Left ventricle myocardium superior (tissue), 1 donor: ENCODE results near the gene PACSIN3. TPM values are rescaled to one million over a fixed set of nuclear protein-coding genes. Genes with fewer than 3 reads are reported as not detected.

ENCODE experiments used
- ATAC-seq: fragments of 200-7000 bp; cut with Tn5 transposase; one replicate; pipeline ENCODE4 v1.9.1; 2020; ENCODE audit warnings: mild to moderate bottlenecking, moderate library complexity
- DNase-seq: peaks from one replicate; pipeline ENCODE4 v3.0.0-alpha.2; 2020
- intact Hi-C: fragments of 100-400 bp; cut with micrococcal nuclease; formaldehyde crosslinking; loops from one replicate; pipeline ENCODE4 v1.11.0; 2022
- total RNA-seq: library from RNA; stranded (reverse); fragmentation: NEBNext Ultra II Directional; extraction: Animal tissue kit (Norgen Biotek cat#: 25700); gene quantifications from one replicate; pipeline ENCODE4 v1.2.1, GENCODE V29; 2021
- donor health status: DM: no; HTN: yes; CAD: no; lungs with severe emphysema.

Gene PACSIN3
- total RNA-seq, 1 donor from 2014 or later = 150 TPM

GRCh38 chr11:47178737-47179654, 7.2 kb downstream of the PACSIN3 start:
- intact Hi-C loops = no loop called here
- DNase-seq (no peak), ATAC-seq (no peak)

GRCh38 chr11:47178316-47178715, 7.9 kb downstream of the PACSIN3 start:
- DNase-seq (no peak), ATAC-seq (no peak)
- intact Hi-C loops = no loop called here

- DNase-seq (peak; percentile 67), ATAC-seq (peak; percentile 12)
- intact Hi-C loops = no loop called here
Observed at GRCh38 chr11:47177846-47178245, 8.4 kb downstream of the PACSIN3 start.

- ATAC-seq (peak; percentile 57), DNase-seq (no peak)
- intact Hi-C loops = no loop called here
Observed at GRCh38 chr11:47177229-47177845, 8.9 kb downstream of the PACSIN3 start.

- intact Hi-C loops = no loop called here
- DNase-seq (peak; percentile 98), ATAC-seq (peak; percentile 92)
Observed at GRCh38 chr11:47176328-47177228, 9.7 kb downstream of the PACSIN3 start, which contains the start of gene ARFGAP2. Gene ARFGAP2 (minus strand): TSS chr11:47176879. CDS start chr11:47176853, 26 bp downstream.

- DNase-seq (no peak), ATAC-seq (no peak)
- intact Hi-C loops = no loop called here
Observed at GRCh38 chr11:47175746-47176327, 10.4 kb downstream of the PACSIN3 start.

- DNase-seq (no peak), ATAC-seq (no peak)
- intact Hi-C loops = no loop called here
Observed at GRCh38 chr11:47172740-47173336, 13.4 kb downstream of the PACSIN3 start.

- peak; percentile 8 for ATAC-seq
- intact Hi-C loops = no loop called here
- peak; percentile 48 for DNase-seq
Observed at GRCh38 chr11:47171856-47172255, 14.4 kb downstream of the PACSIN3 start.

GRCh38 chr11:47171061-47171838, 15.0 kb downstream of the PACSIN3 start:
- DNase-seq = peak; percentile 27
- ATAC-seq = no peak
- intact Hi-C loops = no loop called here

GRCh38 chr11:47166368-47166767, 19.9 kb downstream of the PACSIN3 start:
- DNase-seq = peak; percentile 19
- intact Hi-C loops = no loop called here
- ATAC-seq = no peak

- peak; percentile 12 for DNase-seq
- no peak for ATAC-seq
- intact Hi-C loops = no loop called here
Observed at GRCh38 chr11:47165253-47165840, 20.9 kb downstream of the PACSIN3 start.

- intact Hi-C loops = no loop called here
- ATAC-seq (no peak), DNase-seq (no peak)
Observed at GRCh38 chr11:47164321-47164720, 21.9 kb downstream of the PACSIN3 start.

- DNase-seq = no peak
- no peak for ATAC-seq
- intact Hi-C loops = no loop called here
Observed at GRCh38 chr11:47163898-47164297, 22.3 kb downstream of the PACSIN3 start.

- peak; percentile 0 for DNase-seq
Observed at GRCh38 chr11:47163193-47163592, 23.0 kb downstream of the PACSIN3 start.

GRCh38 chr11:47162426-47162825, 23.8 kb downstream of the PACSIN3 start:
- ATAC-seq (peak; percentile 1), DNase-seq (no peak)
- intact Hi-C loops = no loop called here

More at GRCh38 chr11:47163193-47163592, 23.0 kb downstream of the PACSIN3 start:
- intact Hi-C loops = no loop called here
- ATAC-seq = peak; percentile 2

GRCh38 chr11:47161890-47162289, 24.3 kb downstream of the PACSIN3 start:
- intact Hi-C loops = no loop called here
- DNase-seq (no peak), ATAC-seq (no peak)

GRCh38 chr11:47161134-47161854, 24.9 kb downstream of the PACSIN3 start:
- ATAC-seq = peak; percentile 76
- intact Hi-C loops = no loop called here
- DNase-seq = peak; percentile 71
